Measurements from ENCODE around the gene KLC4. TPM values are rescaled to one million over a fixed set of nuclear protein-coding genes. Genes with fewer than 3 reads are reported as not detected.
"Not testable (repeated sequence)": the region's sequence is repeated elsewhere in the genome, so short reads cannot be mapped to it uniquely, and the experiment has no call there.

Gene KLC4
- total RNA-seq, 1 donor from 2014 or later: 9.5 TPM

DNA sequence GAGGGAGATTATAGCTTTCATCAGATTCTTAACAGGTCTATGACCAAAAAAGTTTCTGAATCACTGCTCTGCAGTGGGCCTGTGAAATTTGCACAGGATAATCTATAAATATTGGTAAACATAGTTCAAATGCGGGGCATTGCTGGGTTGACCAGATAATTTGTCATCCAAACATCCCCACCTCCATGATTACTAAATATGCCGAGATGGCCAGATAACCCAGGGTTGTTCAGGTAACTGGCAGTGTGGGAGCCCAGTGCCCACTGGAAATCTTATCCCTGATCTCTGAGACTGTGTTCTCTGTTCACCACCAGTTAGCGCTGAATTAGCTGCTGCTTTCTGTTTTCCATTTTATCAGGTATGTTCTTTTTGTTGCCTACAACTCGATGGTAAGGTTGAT is 38.1 kb downstream of the KLC4 start:
- DNase-seq: no peak
- Mint-ChIP-seq H3K27ac (no peak overlapping the region), H3K36me3 (ENCODE audit: low read depth) (no peaks in the 10 kb centered on the region), H3K4me1 (peaks cover 11% of the 10 kb centered on the region), H3K9me3 (no peaks in the 10 kb centered on the region), H3K4me3 (no peak overlapping the region), H3K27me3 (no peaks in the 10 kb centered on the region)
- intact Hi-C loops (cut with micrococcal nuclease): no loop called here

DNA sequence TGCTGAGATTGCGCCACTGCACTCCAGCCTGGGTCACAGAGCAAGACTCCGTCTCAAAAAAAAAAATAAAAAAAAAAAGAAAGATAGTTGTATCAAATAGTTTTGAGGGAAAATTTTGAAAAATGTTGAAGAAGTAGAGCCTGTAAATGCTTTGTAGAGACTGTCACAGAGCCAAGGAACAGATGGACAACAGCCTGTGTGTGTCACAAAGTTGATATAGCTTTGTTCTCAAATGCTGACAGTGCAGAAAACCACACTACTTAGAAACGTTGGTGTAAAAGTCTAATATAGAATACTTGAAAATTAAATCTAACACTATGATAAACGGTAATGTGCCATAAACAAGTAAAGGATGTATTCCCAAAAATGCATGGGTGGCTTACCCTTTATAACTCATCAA is 42.1 kb downstream of the KLC4 start:
- H3K27ac Mint-ChIP-seq: no peak overlapping the region
- H3K4me3 Mint-ChIP-seq: no peak overlapping the region
- no peaks in the 10 kb centered on the region for H3K9me3 Mint-ChIP-seq
- no peaks in the 10 kb centered on the region for H3K36me3 Mint-ChIP-seq (ENCODE audit: low read depth)
- DNase-seq: no peak
- peaks cover 3% of the 10 kb centered on the region for H3K27me3 Mint-ChIP-seq
- no peaks in the 10 kb centered on the region for H3K4me1 Mint-ChIP-seq
- intact Hi-C loops (cut with micrococcal nuclease): no loop called here

DNA sequence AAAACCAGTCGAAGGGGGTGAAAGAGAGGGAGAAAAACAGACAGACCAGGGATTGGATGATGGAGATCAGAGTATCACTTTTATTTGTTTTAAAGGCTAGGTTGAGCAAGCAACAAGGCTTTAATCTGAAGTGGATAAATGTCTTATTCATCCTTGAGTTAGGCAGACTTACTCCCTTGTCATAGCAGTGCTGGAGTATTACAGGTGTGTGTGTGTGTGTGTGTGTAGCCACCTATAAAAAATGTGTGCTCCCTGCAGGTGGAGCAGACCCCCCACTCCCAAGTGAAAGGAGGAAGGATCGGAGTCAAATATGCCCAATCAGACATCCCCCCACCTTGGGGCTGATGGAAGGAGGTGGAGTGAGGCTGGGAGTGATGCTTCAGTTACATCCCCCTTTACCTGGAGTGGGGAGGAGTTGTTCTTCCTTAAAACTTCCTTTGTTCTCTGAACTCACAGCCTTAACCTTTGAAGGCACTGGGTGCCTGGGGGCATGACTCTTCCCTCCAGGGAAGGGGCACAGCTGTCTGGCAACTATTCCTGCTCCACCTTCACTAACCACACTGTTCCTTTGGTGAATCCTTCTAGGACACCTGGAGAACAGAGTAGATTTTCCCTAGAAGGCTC is 43.9 kb downstream of the KLC4 start:
- intact Hi-C loops (cut with micrococcal nuclease): no loop called here
- H3K36me3 Mint-ChIP-seq (ENCODE audit: low read depth): no peaks in the 10 kb centered on the region
- peaks cover 5% of the 10 kb centered on the region for H3K27me3 Mint-ChIP-seq
- DNase-seq: no peak
- no peaks in the 10 kb centered on the region for H3K4me1 Mint-ChIP-seq
- no peak overlapping the region for H3K4me3 Mint-ChIP-seq
- no peak overlapping the region for H3K27ac Mint-ChIP-seq
- H3K9me3 Mint-ChIP-seq: no peaks in the 10 kb centered on the region

DNA sequence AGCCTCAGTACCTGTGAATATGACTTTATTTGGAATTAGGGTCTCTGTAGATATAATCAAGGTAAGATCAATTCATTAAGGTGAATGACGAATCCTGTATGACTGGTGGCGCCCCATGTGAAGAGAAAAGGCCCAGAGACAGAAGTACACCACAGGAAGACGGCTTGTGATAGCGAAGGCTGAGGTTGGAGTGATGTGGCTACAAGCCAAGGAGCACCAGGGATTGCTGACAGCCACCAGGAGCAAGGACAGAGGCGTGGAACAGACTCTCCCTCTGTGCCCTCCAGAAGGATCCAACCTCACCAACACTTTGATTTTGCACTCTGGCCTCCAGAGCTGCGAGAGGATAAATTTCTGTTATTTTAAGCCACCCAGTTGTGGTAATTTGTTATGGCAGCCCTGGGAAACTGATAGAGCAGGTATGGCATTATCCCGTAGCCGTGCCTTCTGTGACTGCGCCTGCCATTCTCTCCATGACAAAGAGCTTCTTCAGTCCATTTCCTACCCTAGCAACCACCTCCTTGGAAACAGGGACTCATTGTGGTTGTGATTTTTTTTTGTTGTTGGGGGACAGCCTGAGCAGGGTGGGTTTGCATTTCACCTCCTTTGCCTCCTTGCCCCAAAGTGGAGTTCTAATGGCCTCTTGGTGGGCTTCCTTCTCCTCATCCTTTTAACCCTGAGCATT is 46.2 kb downstream of the KLC4 start:
- H3K4me1 Mint-ChIP-seq: no peaks in the 10 kb centered on the region
- no peak overlapping the region for H3K27ac Mint-ChIP-seq
- H3K27me3 Mint-ChIP-seq: peaks cover 5% of the 10 kb centered on the region
- no peaks in the 10 kb centered on the region for H3K36me3 Mint-ChIP-seq (ENCODE audit: low read depth)
- no peaks in the 10 kb centered on the region for H3K9me3 Mint-ChIP-seq
- intact Hi-C loops (cut with micrococcal nuclease): no loop called here
- no peak for DNase-seq
- H3K4me3 Mint-ChIP-seq: no peak overlapping the region

DNA sequence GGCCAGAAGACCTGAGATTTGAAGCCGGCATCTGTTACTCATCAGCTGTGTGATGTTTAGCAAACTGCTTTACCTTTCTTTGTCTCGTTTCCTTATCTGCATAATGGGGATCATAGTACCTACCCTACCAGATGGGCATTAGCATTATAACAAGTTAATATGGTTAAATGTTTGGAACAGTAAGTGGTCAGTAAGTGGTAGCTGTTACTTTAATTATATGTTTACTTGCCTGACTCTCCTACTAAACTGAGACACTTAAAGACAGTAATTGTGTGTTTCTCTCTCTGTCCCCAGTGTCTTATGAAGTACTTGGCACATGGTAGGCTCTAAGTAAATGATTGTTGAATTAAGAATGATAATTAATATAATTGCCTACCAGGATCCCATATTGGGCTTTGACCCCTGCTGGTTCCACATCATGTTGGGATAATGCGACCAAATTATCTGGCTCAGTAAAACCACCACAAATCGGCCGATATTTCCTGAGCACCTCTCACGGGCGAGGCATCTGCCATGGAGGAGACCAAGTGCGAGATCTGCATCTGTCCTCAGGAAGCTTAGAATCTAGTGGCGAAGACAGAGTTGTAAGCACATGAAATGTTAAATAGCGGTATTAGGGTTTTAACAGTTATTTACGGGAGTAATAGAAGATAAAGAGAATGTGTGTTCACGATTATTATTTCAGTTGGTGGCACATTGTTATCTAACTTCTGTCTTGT is 48.1 kb downstream of the KLC4 start:
- H3K27me3 Mint-ChIP-seq: peaks cover 5% of the 10 kb centered on the region
- H3K27ac Mint-ChIP-seq: no peak overlapping the region
- H3K4me1 Mint-ChIP-seq: no peaks in the 10 kb centered on the region
- no peaks in the 10 kb centered on the region for H3K9me3 Mint-ChIP-seq
- DNase-seq: no peak
- H3K4me3 Mint-ChIP-seq: no peak overlapping the region
- intact Hi-C loops (cut with micrococcal nuclease): no loop called here
- H3K36me3 Mint-ChIP-seq (ENCODE audit: low read depth): no peaks in the 10 kb centered on the region

DNA sequence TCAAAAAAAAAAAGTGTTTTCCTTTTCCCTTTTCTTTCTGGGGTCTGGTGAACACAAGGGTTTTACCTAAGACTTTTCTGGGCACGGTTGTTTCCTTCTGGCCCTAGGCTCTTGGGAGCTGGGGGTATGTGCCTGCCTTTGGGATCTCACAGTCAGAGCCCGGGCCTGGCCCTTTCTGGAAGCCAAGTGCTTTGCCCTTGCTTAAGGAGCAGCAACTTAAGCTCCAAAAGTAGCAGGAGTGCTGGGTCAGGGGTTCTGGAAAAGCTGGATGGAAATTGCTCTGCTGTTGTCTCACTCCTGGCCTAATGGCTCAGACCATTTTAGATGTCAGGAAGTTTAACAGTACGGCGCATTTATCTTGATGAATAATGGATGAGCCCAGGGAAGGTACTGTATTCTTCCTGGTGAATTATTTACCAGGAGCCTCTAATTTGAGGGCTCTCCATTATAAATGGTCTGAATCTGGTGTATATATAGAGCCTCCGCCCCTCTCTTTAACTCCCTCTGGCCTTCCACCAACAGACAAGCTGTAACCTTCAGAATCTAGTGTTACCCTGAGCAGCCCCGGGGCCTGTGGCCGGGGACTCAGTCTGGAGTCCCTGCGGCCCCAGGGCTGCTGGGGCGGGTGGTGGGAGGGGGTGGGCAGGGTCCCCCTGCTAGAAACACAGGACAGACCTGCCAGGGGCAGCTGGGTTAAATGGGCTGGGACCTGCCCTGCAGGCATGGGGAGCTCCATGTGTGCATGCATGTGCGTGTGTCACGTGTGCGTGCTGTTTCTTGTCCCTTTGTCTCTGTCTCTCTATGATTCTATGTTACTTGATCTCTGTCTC is 54.2 kb downstream of the KLC4 start:
- no peak overlapping the region for H3K27ac Mint-ChIP-seq
- H3K4me1 Mint-ChIP-seq: no peaks in the 10 kb centered on the region
- no peak for DNase-seq
- intact Hi-C loops (cut with micrococcal nuclease): no loop called here
- no peaks in the 10 kb centered on the region for H3K36me3 Mint-ChIP-seq (ENCODE audit: low read depth)
- H3K4me3 Mint-ChIP-seq: no peak overlapping the region
- H3K27me3 Mint-ChIP-seq: no peaks in the 10 kb centered on the region
- H3K9me3 Mint-ChIP-seq: no peaks in the 10 kb centered on the region

DNA sequence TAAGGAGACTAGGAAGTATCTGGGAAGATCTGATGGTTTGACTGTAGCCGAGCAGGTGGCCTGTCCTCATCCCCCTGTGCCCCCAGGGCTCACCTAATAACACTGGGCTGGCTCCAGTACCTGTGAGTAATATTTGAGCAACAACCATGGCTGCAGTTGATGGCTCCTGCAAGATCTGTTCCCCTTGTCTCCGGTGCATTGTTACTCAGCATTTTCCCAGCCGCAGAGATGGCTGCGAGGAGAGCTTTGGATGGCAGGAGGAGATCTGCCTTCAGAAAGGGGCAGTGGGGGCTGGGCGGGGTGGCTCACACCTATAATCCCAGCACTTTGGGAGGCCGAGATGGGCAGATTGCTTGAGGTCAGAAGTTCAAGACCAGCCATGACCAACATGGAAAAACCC is 55.9 kb downstream of the KLC4 start:
- intact Hi-C loops (cut with micrococcal nuclease): no loop called here
- Mint-ChIP-seq H3K27ac (no peak overlapping the region), H3K4me1 (no peaks in the 10 kb centered on the region), H3K9me3 (no peaks in the 10 kb centered on the region), H3K4me3 (no peak overlapping the region), H3K36me3 (ENCODE audit: low read depth) (no peaks in the 10 kb centered on the region), H3K27me3 (peaks cover 2% of the 10 kb centered on the region)
- no peak for DNase-seq

DNA sequence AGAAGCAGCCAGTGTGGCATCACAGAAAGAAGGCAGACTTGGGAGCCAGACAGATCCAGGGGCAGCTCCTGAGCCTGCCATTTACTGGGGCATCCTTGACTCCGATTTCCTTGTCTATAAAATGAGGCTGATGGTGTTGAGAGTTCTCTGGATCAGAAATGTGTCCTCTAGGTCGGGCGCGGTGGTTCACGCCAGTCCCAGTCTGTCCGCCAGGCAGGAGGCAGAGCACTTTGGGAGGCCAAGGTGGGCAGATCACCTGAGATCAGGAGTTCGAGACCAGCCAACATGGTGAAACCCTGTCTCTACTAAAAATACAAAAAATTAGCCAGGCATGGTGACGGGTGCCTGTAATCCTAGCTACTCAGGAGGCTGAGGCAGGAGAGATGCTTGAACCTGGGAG is 58.0 kb downstream of the KLC4 start:
- H3K36me3 Mint-ChIP-seq (ENCODE audit: low read depth); H3K27ac Mint-ChIP-seq; H3K4me1 Mint-ChIP-seq; H3K9me3 Mint-ChIP-seq; intact Hi-C loops (cut with micrococcal nuclease); DNase-seq; H3K4me3 Mint-ChIP-seq; H3K27me3 Mint-ChIP-seq: not testable (repeated sequence)

DNA sequence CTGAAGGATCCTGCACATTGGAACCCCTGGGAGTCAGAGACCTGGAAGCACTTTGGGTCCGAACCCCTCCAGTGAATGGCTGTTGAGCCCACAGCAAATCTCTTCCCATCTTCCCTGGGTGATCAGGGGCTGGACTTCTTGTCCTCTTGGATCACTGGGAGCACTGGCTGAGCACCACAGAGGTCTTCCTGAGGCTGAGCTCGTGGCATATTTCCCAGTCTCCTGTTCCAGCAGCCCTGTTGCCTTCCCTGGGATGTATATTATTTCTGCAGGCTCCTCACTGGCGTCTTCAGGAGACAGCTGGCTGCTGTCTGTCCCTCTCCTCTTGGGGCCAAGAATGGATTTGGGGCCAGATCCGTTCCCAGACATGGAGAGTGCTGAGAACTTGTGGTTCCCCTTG is 60.1 kb downstream of the KLC4 start:
- peaks cover 2% of the 10 kb centered on the region for H3K27me3 Mint-ChIP-seq
- H3K4me1 Mint-ChIP-seq: no peaks in the 10 kb centered on the region
- DNase-seq: no peak
- no peak overlapping the region for H3K27ac Mint-ChIP-seq
- intact Hi-C loops (cut with micrococcal nuclease): no loop called here
- no peak overlapping the region for H3K4me3 Mint-ChIP-seq
- H3K9me3 Mint-ChIP-seq: no peaks in the 10 kb centered on the region
- no peaks in the 10 kb centered on the region for H3K36me3 Mint-ChIP-seq (ENCODE audit: low read depth)

DNA sequence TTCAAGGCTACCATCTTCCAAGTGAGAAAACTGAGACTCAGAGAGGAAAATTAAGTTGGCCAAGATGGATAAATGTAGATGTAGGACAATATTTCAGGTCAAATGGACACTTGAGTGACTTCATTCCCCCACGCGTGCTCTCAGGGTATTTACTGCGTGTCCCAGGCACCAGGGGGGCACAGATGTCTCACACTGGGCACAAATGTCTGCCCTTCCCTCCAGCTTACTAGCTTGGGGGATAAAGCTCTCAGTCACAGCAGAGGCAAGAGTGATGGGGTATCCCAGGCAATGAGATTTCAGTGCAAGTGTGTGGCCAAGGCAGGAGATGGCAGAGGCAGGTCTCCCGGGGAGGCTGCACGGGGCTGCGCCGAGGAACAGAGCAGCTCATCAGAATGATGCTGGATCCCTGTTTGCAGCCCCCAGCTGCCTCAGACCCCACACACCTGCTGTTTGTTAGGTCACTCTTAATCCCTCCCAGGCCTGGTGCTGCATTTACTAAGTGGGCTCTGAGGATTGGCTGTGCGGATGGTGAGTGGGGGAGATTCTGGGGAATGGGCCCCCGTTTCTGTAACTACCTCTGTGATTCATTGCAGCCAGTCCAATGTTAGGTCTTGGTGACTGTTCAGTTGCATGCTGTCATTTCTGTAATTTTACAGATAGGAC is 60.8 kb downstream of the KLC4 start:
- no peak for DNase-seq
- H3K27me3 Mint-ChIP-seq: peaks cover 2% of the 10 kb centered on the region
- H3K4me1 Mint-ChIP-seq: no peaks in the 10 kb centered on the region
- no peak overlapping the region for H3K27ac Mint-ChIP-seq
- no peak overlapping the region for H3K4me3 Mint-ChIP-seq
- no peaks in the 10 kb centered on the region for H3K9me3 Mint-ChIP-seq
- intact Hi-C loops (cut with micrococcal nuclease): no loop called here
- no peaks in the 10 kb centered on the region for H3K36me3 Mint-ChIP-seq (ENCODE audit: low read depth)

DNA sequence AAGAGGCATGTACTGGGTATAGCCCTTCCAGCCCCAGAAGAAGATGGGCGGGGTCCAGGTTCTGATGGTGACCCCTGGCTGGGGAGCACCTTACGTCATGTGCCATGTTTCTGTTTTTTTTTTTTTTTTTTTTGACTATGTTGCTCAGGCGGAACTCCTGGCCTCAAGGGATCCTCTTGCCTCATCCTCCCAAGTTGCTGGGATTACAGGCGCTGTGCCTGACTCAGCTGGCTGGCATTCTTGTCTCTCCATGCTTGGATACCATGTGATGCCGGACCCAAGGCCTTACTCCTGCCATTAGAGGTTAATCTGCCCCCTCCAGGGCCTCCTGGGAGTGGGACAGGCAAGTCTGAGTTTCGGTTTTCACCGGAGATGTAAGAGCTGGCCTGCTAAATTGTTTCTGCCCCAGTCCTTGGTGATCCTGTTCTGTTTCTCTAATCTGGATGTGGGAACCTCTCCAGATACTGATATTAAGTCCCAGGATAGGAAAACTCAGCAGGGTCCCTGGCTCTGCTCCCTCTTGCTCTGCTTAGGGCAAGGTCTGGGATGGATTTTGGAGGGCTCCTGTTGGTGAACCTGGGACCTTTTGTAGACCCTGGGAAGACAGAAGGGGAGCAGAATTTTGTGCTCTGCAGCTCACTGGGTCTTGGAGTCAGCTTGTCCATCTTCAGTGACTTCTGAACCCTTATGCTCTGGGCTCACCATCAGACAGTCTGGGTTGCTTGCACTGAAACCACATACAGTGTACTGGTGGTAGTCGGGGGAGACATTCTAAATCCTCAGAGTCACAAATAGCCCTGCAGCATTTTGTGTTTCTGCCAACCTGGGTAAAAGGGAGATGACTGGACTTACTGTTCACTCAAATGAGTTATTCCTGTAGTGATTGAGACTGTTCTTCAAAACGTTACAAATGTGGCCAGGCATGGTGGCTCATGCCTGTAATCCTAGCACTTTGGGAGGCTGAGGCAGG is 61.8 kb downstream of the KLC4 start:
- Mint-ChIP-seq H3K27ac (no peak overlapping the region), H3K36me3 (ENCODE audit: low read depth) (no peaks in the 10 kb centered on the region), H3K4me3 (no peak overlapping the region)

DNA sequence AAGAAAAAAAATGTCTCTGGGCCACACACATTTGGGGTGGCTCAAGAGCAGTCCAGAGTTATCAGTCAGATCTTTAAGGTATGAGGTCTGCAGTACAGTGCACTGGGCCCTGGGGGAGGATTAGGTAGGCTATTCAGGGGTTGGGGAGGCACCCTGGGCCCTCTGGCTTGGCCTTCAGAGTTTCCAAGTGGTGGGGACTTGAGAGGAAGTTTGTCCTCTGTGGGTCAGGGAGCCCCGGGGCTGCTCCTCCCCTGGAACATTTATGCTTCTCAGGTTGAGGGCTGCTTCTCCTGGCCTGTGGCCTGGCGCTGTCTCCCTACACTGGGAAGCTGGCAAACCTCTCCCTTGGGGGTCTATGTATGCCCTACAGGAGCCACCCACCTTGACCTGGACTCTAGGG is 62.7 kb downstream of the KLC4 start:
- no peaks in the 10 kb centered on the region for H3K9me3 Mint-ChIP-seq
- H3K4me1 Mint-ChIP-seq: no peaks in the 10 kb centered on the region
- no peak overlapping the region for H3K4me3 Mint-ChIP-seq
- H3K27ac Mint-ChIP-seq: no peak overlapping the region
- H3K27me3 Mint-ChIP-seq: peaks cover 2% of the 10 kb centered on the region
- intact Hi-C loops (cut with micrococcal nuclease): no loop called here
- no peaks in the 10 kb centered on the region for H3K36me3 Mint-ChIP-seq (ENCODE audit: low read depth)
- no peak for DNase-seq

More for the DNA sequence above, 61.8 kb downstream of the KLC4 start:
- intact Hi-C loops (cut with micrococcal nuclease): no loop called here
- no peaks in the 10 kb centered on the region for H3K4me1 Mint-ChIP-seq
- no peak for DNase-seq
- H3K9me3 Mint-ChIP-seq: no peaks in the 10 kb centered on the region
- peaks cover 2% of the 10 kb centered on the region for H3K27me3 Mint-ChIP-seq

All from activated CD4-positive, alpha-beta T cell treated with anti-CD3 and anti-CD28 coated beads, Interleukin-2, amount 10 ng/mL, durations not matched to agents 24 days and 14 days (primary cell).